PC-9 (cell line): ENCODE data around the gene BSPRY. TPM values are rescaled to one million over a fixed set of nuclear protein-coding genes. Genes with fewer than 3 reads are reported as not detected.

Source experiments
- BruUV-seq: library from RNA; stranded (reverse); fragments of 400-500 nt; replicated peaks from 2 replicates; lab custom pipeline; 2021; lab: Mats Ljungman, UMichigan
- CTCF ChIA-PET: fragments of 300-600 bp; sonication (Branson Sonifier 250); formaldehyde crosslinking; loops from one replicate; lab custom pipeline; 2022; ENCODE audit warnings: antibody characterized with exemption; lab: Charles Lee
- POLR2A ChIA-PET: fragments of 300-600 bp; sonication (Branson Sonifier 250); formaldehyde crosslinking; loops from one replicate; lab custom pipeline; 2022; ENCODE audit warnings: antibody characterized with exemption; ENCODE audit not compliant: unreplicated experiment; lab: Charles Lee
- DNase-seq, 2 experiments: peaks; one replicate each; pipeline versions ENCODE4 v3.0.0 to v3.0.0-alpha.2; 2015 to 2022; ENCODE audit warnings: mixed read lengths in 1 of 2
- H2AFZ ChIP-seq: fragments of 200-600 bp; sonication (generic); 2 replicates; pipeline ENCODE4 v1.8.1; 2017; ENCODE audit warnings: antibody characterized with exemption
- H3F3A ChIP-seq: fragments of 200-600 bp; sonication (generic); 2 replicates; pipeline ENCODE4 v1.8.1; 2017; ENCODE audit warnings: antibody characterized with exemption, mild to moderate bottlenecking, low read depth; ENCODE audit not compliant: insufficient read depth
- H3K27ac ChIP-seq: fragments of 200-600 bp; sonication (generic); 2 replicates; pipeline ENCODE4 v1.6.1; 2016; ENCODE audit warnings: mixed run types
- H3K27me3 ChIP-seq: fragments of 200-600 bp; sonication (generic); 2 replicates; pipeline ENCODE4 v1.6.1; 2016; ENCODE audit warnings: low read depth, mixed run types; ENCODE audit not compliant: insufficient read depth
- H3K36me3 ChIP-seq: fragments of 200-600 bp; sonication (generic); 2 replicates; pipeline ENCODE4 v1.6.1; 2016; ENCODE audit warnings: low read depth, mixed run types
- H3K4me1 ChIP-seq: fragments of 200-600 bp; sonication (generic); replicated peaks from 2 replicates; pipeline ENCODE4 v1.6.1; 2016; ENCODE audit warnings: mixed run types; ENCODE audit not compliant: insufficient read depth
- H3K4me2 ChIP-seq: fragments of 200-600 bp; sonication (generic); 2 replicates; pipeline ENCODE4 v1.6.1; 2017; ENCODE audit warnings: mixed run types
- H3K4me3 ChIP-seq: fragments of 200-600 bp; sonication (generic); 2 replicates; pipeline ENCODE4 v1.6.1; 2016; ENCODE audit warnings: mixed run types
- H3K79me2 ChIP-seq: fragments of 200-600 bp; sonication (generic); 2 replicates; pipeline ENCODE4 v1.6.1; 2017; ENCODE audit warnings: low read depth, mixed run types
- H3K9me2 ChIP-seq: fragments of 200-600 bp; sonication (generic); 2 replicates; pipeline ENCODE4 v1.8.1; 2017; ENCODE audit warnings: mild to moderate bottlenecking; ENCODE audit not compliant: insufficient read depth
- H3K9me3 ChIP-seq: fragments of 200-600 bp; sonication (generic); 2 replicates; pipeline ENCODE4 v1.8.1; 2016; ENCODE audit warnings: low read depth; ENCODE audit not compliant: insufficient read depth
- H4K20me1 ChIP-seq: fragments of 200-600 bp; sonication (generic); 2 replicates; pipeline ENCODE4 v1.8.1; 2017; ENCODE audit not compliant: insufficient read depth
- CTCF ChIP-seq: fragments of 200-600 bp; sonication (generic); conservative IDR thresholded peaks from 2 replicates; pipeline ENCODE4 v1.6.1; 2017; ENCODE audit warnings: mixed run types, antibody characterized with exemption, mild to moderate bottlenecking, moderate library complexity
- EZH2 ChIP-seq: fragments of 200-600 bp; sonication (generic); IDR thresholded peaks from 2 replicates; pipeline ENCODE4 v1.8.0; 2017; ENCODE audit warnings: antibody characterized with exemption, low read depth
- intact Hi-C: fragments of 100-400 bp; cut with micrococcal nuclease; formaldehyde crosslinking; loops from one replicate; pipeline ENCODE4 v1.10.0; 2022; ENCODE audit not compliant: unreplicated experiment
- total RNA-seq: library from RNA; stranded (reverse); gene quantifications from 2 replicates; pipeline ENCODE4 v1.2.3, GENCODE V29; 2021

Gene BSPRY
- total RNA-seq, 1 experiment from 2014 or later, result 29.3 TPM

- peak overlapping the region; percentile 51 for H3K4me2 ChIP-seq
- TF ChIP-seq EZH2 (no peak), CTCF (no peak)
- no TSS peak for BruUV-seq
- no peaks in the 10 kb centered on the region for H3K27me3 ChIP-seq
- no peak overlapping the region for H3K4me3 ChIP-seq
- no peaks in the 10 kb centered on the region for H3K9me3 ChIP-seq
- H3K9me2 ChIP-seq, result no peaks in the 10 kb centered on the region
- peak overlapping the region; percentile 75 for H3K27ac ChIP-seq
- ChIA-PET POLR2A (interaction anchor here (0.6 to 1.0 kb wide), 3 partner anchors 24 to 59 kb away, joined by 5 to 11 read pairs (median 6); partner anchors contain the start of gene HDHD3), CTCF (interaction anchor here (0.6 kb wide), 1 partner anchor 83 kb away, joined by 3 read pairs; no protein-coding TSS in a partner anchor)
- peak in 1 of 2 experiments; percentile 55 for DNase-seq
- peaks cover 35% of the 10 kb centered on the region for H3K79me2 ChIP-seq
- H3K4me1 ChIP-seq, result peaks cover 38% of the 10 kb centered on the region
- H3F3A ChIP-seq, result peaks cover 21% of the 10 kb centered on the region; the same call in 1 of the 2 replicates
- no peaks in the 10 kb centered on the region for H4K20me1 ChIP-seq
- no peak overlapping the region for H2AFZ ChIP-seq
- H3K36me3 ChIP-seq, result peaks cover 4% of the 10 kb centered on the region; the same call in 1 of the 2 replicates
- intact Hi-C loops, result no loop called here
Observed at GRCh38 chr9:113352411-113352810, 3.1 kb downstream of the BSPRY start.

GRCh38 chr9:113355040-113355596 is 5.8 kb downstream of the BSPRY start:
- Histone ChIP-seq H4K20me1 (no peaks in the 10 kb centered on the region), H3K9me2 (no peaks in the 10 kb centered on the region), H3K27ac (no peak overlapping the region), H3K27me3 (no peaks in the 10 kb centered on the region), H3K79me2 (peaks cover 31% of the 10 kb centered on the region), H3K4me2 (no peak overlapping the region), H3K4me1 (peaks cover 31% of the 10 kb centered on the region), H3K9me3 (no peaks in the 10 kb centered on the region), H3F3A (peaks cover 15% of the 10 kb centered on the region; the same call in 1 of the 2 replicates), H3K4me3 (no peak overlapping the region), H2AFZ (no peak overlapping the region), H3K36me3 (peaks cover 4% of the 10 kb centered on the region; the same call in 1 of the 2 replicates)
- POLR2A ChIA-PET, result no interaction called here
- intact Hi-C loops, result no loop called here
- no TSS peak for BruUV-seq
- no peak for DNase-seq
- CTCF ChIA-PET, result interaction anchor here (0.6 kb wide), 1 partner anchor 224 kb away, joined by 3 read pairs; no protein-coding TSS in a partner anchor
- no peak; the same call in 1 of the 2 replicates for TF ChIP-seq CTCF
- TF ChIP-seq EZH2, result no peak

GRCh38 chr9:113356686-113357292 is 7.4 kb downstream of the BSPRY start:
- Histone ChIP-seq H3F3A (peaks cover 13% of the 10 kb centered on the region; the same call in 1 of the 2 replicates), H3K4me3 (no peak overlapping the region), H2AFZ (no peak overlapping the region), H3K27me3 (no peaks in the 10 kb centered on the region), H3K9me2 (no peaks in the 10 kb centered on the region), H3K79me2 (peaks cover 16% of the 10 kb centered on the region; the same call in 1 of the 2 replicates), H3K27ac (no peak overlapping the region), H3K4me2 (no peak overlapping the region), H4K20me1 (0 out of 2 replicates have a peak, but pooled peaks cover 3% of the 10 kb centered on the region), H3K36me3 (peaks cover 4% of the 10 kb centered on the region; the same call in 1 of the 2 replicates), H3K4me1 (peaks cover 31% of the 10 kb centered on the region), H3K9me3 (no peaks in the 10 kb centered on the region)
- no peak for TF ChIP-seq EZH2
- BruUV-seq, result no TSS peak
- POLR2A ChIA-PET, result interaction anchor here (0.6 kb wide), 1 partner anchor 45 kb away, joined by 4 read pairs; no protein-coding TSS in a partner anchor
- CTCF ChIA-PET, result no interaction called here
- no peak for DNase-seq
- intact Hi-C loops, result no loop called here
